Panc1 (cell line): Measurements from ENCODE around the gene COL5A1.

Experiments used
- REST ChIP-seq, 2 experiments: IDR thresholded peaks; 2 replicates each; pipeline ENCODE4 v1.6.1; 2011 to 2012; ENCODE audit warnings: low read depth in 2 of 2, control low read depth in 1 of 2, low read length in 1 of 2, mild to moderate bottlenecking in 1 of 2, moderate library complexity in 1 of 2; ENCODE audit not compliant: insufficient read depth in 1 of 2
- TF ChIP-seq, protein P1 (sequence below): fragments of 450-650 bp; IDR thresholded peaks from 2 replicates; pipeline ENCODE4 v1.5.1; 2017; ENCODE audit warnings: mild to moderate bottlenecking

DNA sequence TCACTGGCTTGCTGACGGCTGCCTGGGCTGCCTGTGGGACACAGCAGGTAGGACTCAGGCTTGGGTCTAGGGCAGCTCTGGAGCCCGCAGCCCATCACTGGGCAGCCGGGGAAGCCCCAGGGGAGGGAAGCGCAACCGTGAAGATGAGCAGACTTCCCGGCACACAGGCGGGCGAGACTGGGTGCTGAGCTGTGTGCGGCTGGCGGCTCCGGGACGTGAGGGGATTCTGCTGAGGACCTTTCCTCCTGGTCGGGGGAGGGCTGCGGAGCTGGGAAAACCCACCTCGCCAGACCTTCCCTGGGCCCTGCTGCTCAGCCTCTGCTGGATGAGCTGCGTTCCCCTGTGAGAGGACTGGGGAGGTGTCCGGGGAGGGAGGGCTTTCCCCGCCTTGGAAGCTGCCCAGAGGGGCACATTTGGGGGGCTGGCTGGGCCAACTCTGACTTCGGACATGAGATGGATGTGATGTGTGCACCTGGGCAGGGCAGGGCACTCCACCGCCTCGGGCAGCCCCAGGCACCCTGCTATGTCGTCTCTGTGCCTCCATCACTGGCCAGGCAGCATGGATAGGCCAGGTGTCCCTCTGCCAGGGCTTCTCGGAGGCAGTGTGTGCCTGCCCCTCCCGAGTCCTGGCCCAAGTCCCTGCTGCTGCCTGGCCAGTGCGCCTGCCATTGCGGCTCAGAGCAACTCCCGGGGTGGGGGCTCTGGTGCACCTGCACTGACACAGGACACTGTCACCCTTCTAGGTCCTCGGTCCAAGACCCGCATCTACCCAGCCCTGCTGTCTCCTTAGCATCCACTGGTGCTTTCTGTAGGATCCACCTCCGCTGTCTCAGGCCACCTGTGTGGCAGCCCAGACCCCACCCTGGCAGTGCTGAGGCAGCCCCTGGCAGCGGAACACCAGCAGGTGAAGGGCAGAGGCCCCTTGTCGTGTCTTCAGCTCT, 66.4 kb downstream of the COL5A1 start:
- TF ChIP-seq REST (IDR thresholded peaks at IDR 0.05; ENCODE audit: insufficient read depth in 1 of 2, low read depth in 2 of 2, low read length in 1 of 2): no peak
- TF ChIP-seq, protein P1, sequence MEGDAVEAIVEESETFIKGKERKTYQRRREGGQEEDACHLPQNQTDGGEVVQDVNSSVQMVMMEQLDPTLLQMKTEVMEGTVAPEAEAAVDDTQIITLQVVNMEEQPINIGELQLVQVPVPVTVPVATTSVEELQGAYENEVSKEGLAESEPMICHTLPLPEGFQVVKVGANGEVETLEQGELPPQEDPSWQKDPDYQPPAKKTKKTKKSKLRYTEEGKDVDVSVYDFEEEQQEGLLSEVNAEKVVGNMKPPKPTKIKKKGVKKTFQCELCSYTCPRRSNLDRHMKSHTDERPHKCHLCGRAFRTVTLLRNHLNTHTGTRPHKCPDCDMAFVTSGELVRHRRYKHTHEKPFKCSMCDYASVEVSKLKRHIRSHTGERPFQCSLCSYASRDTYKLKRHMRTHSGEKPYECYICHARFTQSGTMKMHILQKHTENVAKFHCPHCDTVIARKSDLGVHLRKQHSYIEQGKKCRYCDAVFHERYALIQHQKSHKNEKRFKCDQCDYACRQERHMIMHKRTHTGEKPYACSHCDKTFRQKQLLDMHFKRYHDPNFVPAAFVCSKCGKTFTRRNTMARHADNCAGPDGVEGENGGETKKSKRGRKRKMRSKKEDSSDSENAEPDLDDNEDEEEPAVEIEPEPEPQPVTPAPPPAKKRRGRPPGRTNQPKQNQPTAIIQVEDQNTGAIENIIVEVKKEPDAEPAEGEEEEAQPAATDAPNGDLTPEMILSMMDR: no peak
